Gastroesophageal sphincter (tissue), 3 donors: Measurements from ENCODE around the gene CNOT6L.

Experiments
- CTCF ChIP-seq, 4 experiments: fragments of 200-600 bp in 2 of 4; fragments of 450-650 bp in 2 of 4; sonication (generic) in 1 of 4; IDR thresholded peaks; one replicate each; pipeline ENCODE4 v1.5.1; 2017 to 2019; ENCODE audit warnings: antibody characterized with exemption in 4 of 4, mild to moderate bottlenecking in 2 of 4, moderate library complexity in 2 of 4
- POLR2A ChIP-seq, 2 donors: fragments of 450-650 bp; IDR thresholded peaks; one replicate each; pipeline ENCODE4 v1.6.1; 2017; ENCODE audit warnings: antibody characterized with exemption in 2 of 2, mild to moderate bottlenecking in 2 of 2, moderate library complexity in 1 of 2
- POLR2AphosphoS5 ChIP-seq: sonication (generic); formaldehyde crosslinking; IDR thresholded peaks from one replicate; pipeline ENCODE4 v1.6.1; 2017; ENCODE audit warnings: antibody characterized with exemption

DNA sequence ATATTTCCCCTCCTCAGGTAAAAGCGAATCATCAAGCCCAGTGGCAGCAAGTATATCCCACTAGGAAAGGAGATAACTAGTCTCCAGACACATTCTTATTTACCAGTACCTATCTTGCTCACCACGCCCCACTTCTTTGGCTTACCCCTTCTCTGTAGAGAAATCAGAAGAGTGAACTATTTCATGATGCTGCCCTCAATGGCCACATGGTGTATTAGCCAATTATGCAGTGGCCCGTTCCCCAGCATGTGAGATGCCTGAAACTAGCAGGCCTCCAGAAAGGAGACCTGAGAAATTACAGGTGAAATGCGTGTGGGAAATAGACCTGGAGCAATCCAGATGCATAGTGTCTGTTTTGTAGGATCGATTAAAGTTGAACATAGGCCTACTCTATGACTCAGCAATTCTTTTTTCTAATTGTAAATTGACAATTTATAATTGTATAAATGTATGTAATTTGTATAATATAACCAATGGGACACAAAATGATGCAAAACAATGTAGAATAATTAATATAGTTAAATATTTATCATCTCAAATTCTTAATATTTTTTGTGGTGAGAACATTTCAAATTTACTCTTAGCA, 126.2 kb downstream of the CNOT6L start:
- TF ChIP-seq CTCF (IDR thresholded peaks at IDR 0.05) (no peak), POLR2A (IDR thresholded peaks at IDR 0.05) (no peak), POLR2AphosphoS5 (no peak)
